ENCODE data around the gene CFAP161. TPM values are rescaled to one million over a fixed set of nuclear protein-coding genes. Genes with fewer than 3 reads are reported as not detected.

Gene CFAP161
- total and polyA plus RNA-seq, 2 donors from 2014 or later, result 0.50 TPM; not detected in 1

- Histone ChIP-seq H3K4me1 (ENCODE audit: control insufficient read depth in 2 of 3, insufficient read depth in 2 of 3, low read depth in 1 of 3, low read length in 3 of 3) (no peaks in the 10 kb centered on the region), H3K27me3 (ENCODE audit: control insufficient read depth, insufficient read depth, low read length) (no peaks in the 10 kb centered on the region), H3K4me3 (ENCODE audit: low read length in 3 of 3) (no peak overlapping the region), H3K27ac (ENCODE audit: low read depth in 2 of 2, low read length in 2 of 2) (no peak overlapping the region), H3K9ac (ENCODE audit: low read length in 3 of 3) (no peak overlapping the region), H3K36me3 (ENCODE audit: control insufficient read depth in 2 of 3, insufficient read depth in 3 of 3, low read length in 3 of 3) (no peaks in the 10 kb centered on the region), H3K9me3 (ENCODE audit: control insufficient read depth in 2 of 3, insufficient read depth in 1 of 3, low read length in 3 of 3) (no peaks in the 10 kb centered on the region)
- no peak for FAIRE-seq
- TF ChIP-seq CTCF (IDR thresholded peaks at IDR 0.05; ENCODE audit: borderline replicate concordance, extremely low read depth, insufficient read depth), result no peak
- no peak for DNase-seq
- intact Hi-C loops (cut with DNase I), result no loop called here
These were observed 63.7 kb downstream of the CFAP161 start for GRCh38 chr15:81197688-81198281.

Other genes with a start within 250 kb of the CFAP161 start
- gene MESD, start 144.5 kb upstream of the CFAP161 start, total RNA-seq, result 30.9 TPM
- gene MESD, start 144.5 kb upstream of the CFAP161 start, polyA plus RNA-seq (ENCODE audit: insufficient read depth, low read depth, low replicate concordance), result 23.3 TPM
- gene TLNRD1, start 133.3 kb upstream of the CFAP161 start, total RNA-seq, result 16.7 TPM
- gene TLNRD1, start 133.3 kb upstream of the CFAP161 start, polyA plus RNA-seq (ENCODE audit: insufficient read depth, low read depth, low replicate concordance), result 7.4 TPM
- gene IL16, start 62.6 kb downstream of the CFAP161 start, total RNA-seq, result 19.9 TPM
- gene IL16, start 62.6 kb downstream of the CFAP161 start, polyA plus RNA-seq (ENCODE audit: insufficient read depth, low read depth, low replicate concordance), result 1.4 TPM
- 4.1 TPM for gene STARD5, start 189.9 kb downstream of the CFAP161 start, total RNA-seq
- 3.2 TPM for gene STARD5, start 189.9 kb downstream of the CFAP161 start, polyA plus RNA-seq (ENCODE audit: insufficient read depth, low read depth, low replicate concordance)
- not detected for gene TMC3, start 239.9 kb downstream of the CFAP161 start, total RNA-seq
- not detected for gene TMC3, start 239.9 kb downstream of the CFAP161 start, polyA plus RNA-seq (ENCODE audit: insufficient read depth, low read depth, low replicate concordance)